Measurements from ENCODE around the gene RSPH3.
"Not testable (repeated sequence)": the region's sequence is repeated elsewhere in the genome, so short reads cannot be mapped to it uniquely, and the experiment has no call there.

Gene RSPH3

DNA sequence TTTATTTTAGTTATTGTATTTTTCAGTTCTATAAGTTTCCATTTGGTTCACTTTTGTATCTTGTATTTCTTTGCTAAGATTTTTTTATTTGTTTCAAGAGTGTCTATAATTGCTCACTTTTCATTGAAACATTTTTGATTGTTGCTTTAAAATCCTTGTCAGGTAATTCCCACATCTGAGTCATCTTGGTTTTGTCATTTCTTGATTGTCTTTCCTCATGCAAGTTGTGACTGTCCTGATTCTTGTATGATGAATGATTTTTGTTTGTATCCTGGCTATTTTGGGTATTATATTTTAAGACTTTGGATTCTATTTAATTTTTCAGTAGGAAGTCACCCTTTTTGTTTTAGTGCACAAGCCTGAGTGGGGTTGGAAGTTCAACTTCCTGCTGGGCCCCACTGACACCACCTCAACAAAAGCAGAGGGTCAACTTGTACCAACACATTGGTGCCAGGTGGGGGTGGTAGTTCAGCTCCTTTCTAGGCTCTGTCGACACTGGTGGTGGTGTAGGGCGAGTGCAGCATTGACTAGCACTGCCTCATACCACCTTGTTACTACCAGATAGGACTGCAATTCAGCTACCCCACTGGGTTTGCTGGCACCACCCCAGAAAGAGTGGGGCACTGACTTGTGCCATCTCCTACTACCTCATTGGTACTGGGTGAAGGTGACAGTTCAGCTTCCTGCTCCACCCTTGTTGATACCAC lies 8.8 kb downstream of the RSPH3 start:
- no peak for ATAC-seq
- TF ChIP-seq ZNF565 (CRISPR knock-in tag; conservative IDR thresholded peaks at IDR 0.05; ENCODE audit: low read depth) (no peak), ZNF8 (CRISPR knock-in tag; IDR thresholded peaks at IDR 0.05) (no peak), ARNTL (CRISPR knock-in tag; IDR thresholded peaks at IDR 0.05; ENCODE audit: borderline replicate concordance, low read depth) (no peak), TCF4 (CRISPR knock-in tag; IDR thresholded peaks at IDR 0.05; ENCODE audit: borderline replicate concordance) (no peak), BACH2 (CRISPR knock-in tag; IDR thresholded peaks at IDR 0.05; ENCODE audit: borderline replicate concordance) (no peak), ISL1 (CRISPR knock-in tag; IDR thresholded peaks at IDR 0.05) (no peak), ZNF70 (CRISPR knock-in tag; IDR thresholded peaks at IDR 0.05) (no peak), ZFP3 (CRISPR knock-in tag; IDR thresholded peaks at IDR 0.05) (no peak), CSRNP3 (CRISPR knock-in tag; IDR thresholded peaks at IDR 0.05) (no peak), PATZ1 (CRISPR knock-in tag; IDR thresholded peaks at IDR 0.05; ENCODE audit: borderline replicate concordance) (no peak), SNAI2 (CRISPR knock-in tag; IDR thresholded peaks at IDR 0.05) (no peak), ESRRG (CRISPR knock-in tag; IDR thresholded peaks at IDR 0.05) (no peak), ZFP30 (CRISPR knock-in tag; IDR thresholded peaks at IDR 0.05) (no peak), GLIS3 (CRISPR knock-in tag; IDR thresholded peaks at IDR 0.05) (no peak), TOX (CRISPR knock-in tag; IDR thresholded peaks at IDR 0.05; ENCODE audit: borderline replicate concordance) (no peak), RARB (CRISPR knock-in tag; IDR thresholded peaks at IDR 0.05) (no peak), PPARA (CRISPR knock-in tag; IDR thresholded peaks at IDR 0.05; ENCODE audit: borderline replicate concordance) (no peak), ZC3H10 (CRISPR knock-in tag; IDR thresholded peaks at IDR 0.05) (no peak)

- not testable (repeated sequence) for ATAC-seq
These were observed 10.3 kb downstream of the RSPH3 start for GRCh38 chr6:158989711-158990110.

DNA sequence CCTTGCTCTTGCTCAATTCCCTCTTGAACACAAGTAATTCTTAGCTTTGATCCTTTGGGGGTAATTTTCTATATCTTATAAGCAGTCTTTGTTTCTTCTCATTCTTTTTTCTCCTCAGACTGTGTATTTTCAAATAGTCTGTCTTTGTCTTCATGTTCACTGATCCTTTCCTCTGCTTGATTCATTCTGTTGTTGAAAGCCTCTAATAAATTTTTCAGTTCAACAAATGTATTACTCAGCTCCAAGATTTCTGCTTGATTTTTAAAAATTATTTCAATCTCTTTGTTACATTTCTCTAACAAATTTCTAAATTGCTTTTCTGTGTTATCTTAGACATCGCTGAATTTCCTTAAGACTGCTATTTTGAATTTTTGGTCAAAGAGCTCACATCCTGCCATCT lies 11.5 kb downstream of the RSPH3 start:
- no peak for ATAC-seq
- TF ChIP-seq OSR1 (CRISPR knock-in tag; IDR thresholded peaks at IDR 0.05) (no peak), ZFP30 (CRISPR knock-in tag; IDR thresholded peaks at IDR 0.05) (no peak), ISL1 (CRISPR knock-in tag; IDR thresholded peaks at IDR 0.05) (no peak), PATZ1 (CRISPR knock-in tag; IDR thresholded peaks at IDR 0.05; ENCODE audit: borderline replicate concordance) (no peak), ZC3H10 (CRISPR knock-in tag; IDR thresholded peaks at IDR 0.05) (no peak), CSDC2 (CRISPR knock-in tag; IDR thresholded peaks at IDR 0.05) (no peak), GLIS3 (CRISPR knock-in tag; IDR thresholded peaks at IDR 0.05) (no peak), ZFP3 (CRISPR knock-in tag; IDR thresholded peaks at IDR 0.05) (no peak), BACH2 (CRISPR knock-in tag; IDR thresholded peaks at IDR 0.05; ENCODE audit: borderline replicate concordance) (no peak), ESRRG (CRISPR knock-in tag; IDR thresholded peaks at IDR 0.05) (no peak), TSHZ2 (CRISPR knock-in tag; IDR thresholded peaks at IDR 0.05) (no peak), POU6F1 (CRISPR knock-in tag; IDR thresholded peaks at IDR 0.05; ENCODE audit: borderline replicate concordance, low read depth) (no peak), RARB (CRISPR knock-in tag; IDR thresholded peaks at IDR 0.05) (no peak), PPARA (CRISPR knock-in tag; IDR thresholded peaks at IDR 0.05; ENCODE audit: borderline replicate concordance) (no peak)

All from SK-N-SH treated with all-trans-retinoic acid at 6 μM for 48 hours (cell line).